Epithelial cell of prostate (primary cell): ENCODE data around the gene RPUSD4.

Source experiments
- DNase-seq: peaks from one replicate; pipeline ENCODE4 v3.0.0-alpha.2; 2011; ENCODE audit warnings: low read depth, low spot score
- H3K27ac ChIP-seq: fragments of 450-650 bp; 2 replicates; pipeline ENCODE4 v1.5.1; 2017; ENCODE audit warnings: mild to moderate bottlenecking

The RPUSD4 gene

GRCh38 chr11:126186025-126186698 lies 25.3 kb downstream of the RPUSD4 start:
- DNase-seq = no peak
- no peak overlapping the region for H3K27ac ChIP-seq

- no peak overlapping the region for H3K27ac ChIP-seq
- no peak for DNase-seq
These were observed 26.0 kb downstream of the RPUSD4 start for GRCh38 chr11:126185259-126186024.

GRCh38 chr11:126182787-126183445 lies 28.5 kb downstream of the RPUSD4 start:
- no peak for DNase-seq
- H3K27ac ChIP-seq = no peak overlapping the region

GRCh38 chr11:126181939-126182730 lies 29.3 kb downstream of the RPUSD4 start:
- no peak overlapping the region for H3K27ac ChIP-seq
- no peak for DNase-seq

- no peak overlapping the region for H3K27ac ChIP-seq
- DNase-seq = no peak
These were observed 34.5 kb downstream of the RPUSD4 start for GRCh38 chr11:126176853-126177470.

- H3K27ac ChIP-seq = no peak overlapping the region
- DNase-seq = no peak
These were observed 36.1 kb downstream of the RPUSD4 start for GRCh38 chr11:126175393-126175792.

- no peak overlapping the region for H3K27ac ChIP-seq
- DNase-seq = no peak
These were observed 36.6 kb downstream of the RPUSD4 start for GRCh38 chr11:126174816-126175215.

GRCh38 chr11:126173257-126173656 lies 38.2 kb downstream of the RPUSD4 start:
- DNase-seq = no peak

GRCh38 chr11:126172596-126173038 lies 38.8 kb downstream of the RPUSD4 start:
- no peak overlapping the region for H3K27ac ChIP-seq
- no peak for DNase-seq

More at GRCh38 chr11:126173257-126173656, 38.2 kb downstream of the RPUSD4 start:
- H3K27ac ChIP-seq = no peak overlapping the region

GRCh38 chr11:126169291-126169690 lies 42.2 kb downstream of the RPUSD4 start:
- no peak for DNase-seq
- no peak overlapping the region for H3K27ac ChIP-seq

GRCh38 chr11:126167488-126167887 lies 44.0 kb downstream of the RPUSD4 start:
- no peak overlapping the region for H3K27ac ChIP-seq
- no peak for DNase-seq

- no peak for DNase-seq
- H3K27ac ChIP-seq = no peak overlapping the region
These were observed 45.0 kb downstream of the RPUSD4 start for GRCh38 chr11:126166413-126166812.

GRCh38 chr11:126165757-126166156 lies 45.7 kb downstream of the RPUSD4 start:
- no peak overlapping the region for H3K27ac ChIP-seq

GRCh38 chr11:126165311-126165720 lies 46.1 kb downstream of the RPUSD4 start:
- no peak overlapping the region for H3K27ac ChIP-seq
- no peak for DNase-seq

More at GRCh38 chr11:126165757-126166156, 45.7 kb downstream of the RPUSD4 start:
- no peak for DNase-seq

GRCh38 chr11:126164781-126165180 lies 46.7 kb downstream of the RPUSD4 start:
- no peak overlapping the region for H3K27ac ChIP-seq
- no peak for DNase-seq

- no peak overlapping the region for H3K27ac ChIP-seq
- no peak for DNase-seq
These were observed 47.7 kb downstream of the RPUSD4 start for GRCh38 chr11:126163779-126164178.

GRCh38 chr11:126163074-126163700 lies 48.3 kb downstream of the RPUSD4 start:
- no peak overlapping the region for H3K27ac ChIP-seq
- DNase-seq = peak; percentile 5

GRCh38 chr11:126162306-126163030 lies 49.0 kb downstream of the RPUSD4 start:
- no peak overlapping the region for H3K27ac ChIP-seq
- DNase-seq = no peak

GRCh38 chr11:126161023-126161391 lies 50.4 kb downstream of the RPUSD4 start:
- no peak overlapping the region for H3K27ac ChIP-seq
- no peak for DNase-seq
